Activated effector memory CD4-positive, alpha-beta T cell treated with anti-CD3 and anti-CD28 coated beads, Interleukin-2, amount 50 U/mL, for 16 hours (primary cell): ENCODE measurements around the gene VSIG4.
A peak's percentile ranks its signal among the peaks of the same experiment; 100 is the strongest.
"Not testable (repeated sequence)": the region's sequence is repeated elsewhere in the genome, so short reads cannot be mapped to it uniquely, and the experiment has no call there.

Experiments
- DNase-seq: peaks from one replicate; pipeline ENCODE4 v3.0.0-alpha.2; 2020

The VSIG4 gene

GRCh38 chrX:66005830-66006449 lies 33.9 kb downstream of the VSIG4 start:
- DNase-seq, result no peak

GRCh38 chrX:66004928-66005829 lies 34.7 kb downstream of the VSIG4 start:
- DNase-seq, result no peak

GRCh38 chrX:66002824-66003680 lies 36.8 kb downstream of the VSIG4 start:
- DNase-seq, result no peak

GRCh38 chrX:66001596-66001995 lies 38.3 kb downstream of the VSIG4 start:
- no peak for DNase-seq

GRCh38 chrX:66000628-66001272 lies 39.1 kb downstream of the VSIG4 start:
- no peak for DNase-seq

- no peak for DNase-seq
Measured at GRCh38 chrX:66000178-66000577, 39.7 kb downstream of the VSIG4 start.

GRCh38 chrX:65999563-66000148 lies 40.2 kb downstream of the VSIG4 start:
- DNase-seq, result no peak

GRCh38 chrX:65999029-65999562 lies 40.8 kb downstream of the VSIG4 start:
- no peak for DNase-seq

- DNase-seq, result no peak
Measured at GRCh38 chrX:65997978-65998717, 41.7 kb downstream of the VSIG4 start.

- no peak for DNase-seq
Measured at GRCh38 chrX:65994519-65995506, 45.1 kb downstream of the VSIG4 start.

- DNase-seq, result no peak
Measured at GRCh38 chrX:65993915-65994460, 45.9 kb downstream of the VSIG4 start.

GRCh38 chrX:65993332-65993731 lies 46.5 kb downstream of the VSIG4 start:
- DNase-seq, result no peak

GRCh38 chrX:65990702-65991101 lies 49.2 kb downstream of the VSIG4 start:
- no peak for DNase-seq

- no peak for DNase-seq
Measured at GRCh38 chrX:65987811-65988210, 52.1 kb downstream of the VSIG4 start.

- DNase-seq, result peak; percentile 75
Measured at GRCh38 chrX:65985922-65986588, 53.8 kb downstream of the VSIG4 start.

GRCh38 chrX:65985211-65985610 lies 54.7 kb downstream of the VSIG4 start:
- DNase-seq, result no peak

- DNase-seq, result not testable (repeated sequence)
Measured at GRCh38 chrX:65977161-65977560, 62.7 kb downstream of the VSIG4 start.

- DNase-seq, result no peak
Measured at GRCh38 chrX:65976161-65976560, 63.7 kb downstream of the VSIG4 start.

GRCh38 chrX:65975161-65975751 lies 64.6 kb downstream of the VSIG4 start:
- not testable (repeated sequence) for DNase-seq
